HG03095 (cell line): ENCODE measurements around the gene WFIKKN2.
A peak's percentile ranks its signal among the peaks of the same experiment; 100 is the strongest.
"Not testable (repeated sequence)": the region's sequence is repeated elsewhere in the genome, so short reads cannot be mapped to it uniquely, and the experiment has no call there.

Source experiments
- ATAC-seq: cut with Tn5 transposase; IDR thresholded peaks from one replicate; pipeline ENCODE4 v1.9.1; 2021; ENCODE audit warnings: moderate library complexity; ENCODE audit not compliant: unreplicated experiment

The WFIKKN2 gene

DNA sequence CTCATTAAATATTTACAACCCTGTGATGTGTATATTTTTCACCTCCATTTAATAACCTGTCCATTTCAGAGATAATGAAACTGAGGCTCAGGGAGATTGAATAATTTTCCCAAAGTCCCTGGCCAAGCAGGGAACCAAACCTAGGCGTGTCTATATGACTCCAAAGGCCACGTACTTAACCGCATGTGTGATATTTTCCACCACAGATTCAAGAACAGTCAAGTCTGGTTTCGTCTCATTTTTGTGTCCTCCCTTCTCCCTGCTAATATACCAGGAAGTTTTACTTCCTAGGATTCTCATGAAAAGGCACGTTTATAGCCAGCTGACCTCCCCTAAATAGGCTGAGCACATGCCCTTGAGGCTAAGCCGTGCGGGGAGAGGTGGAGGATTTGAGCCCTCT, 15.3 kb downstream of the WFIKKN2 start:
- no peak for ATAC-seq

DNA sequence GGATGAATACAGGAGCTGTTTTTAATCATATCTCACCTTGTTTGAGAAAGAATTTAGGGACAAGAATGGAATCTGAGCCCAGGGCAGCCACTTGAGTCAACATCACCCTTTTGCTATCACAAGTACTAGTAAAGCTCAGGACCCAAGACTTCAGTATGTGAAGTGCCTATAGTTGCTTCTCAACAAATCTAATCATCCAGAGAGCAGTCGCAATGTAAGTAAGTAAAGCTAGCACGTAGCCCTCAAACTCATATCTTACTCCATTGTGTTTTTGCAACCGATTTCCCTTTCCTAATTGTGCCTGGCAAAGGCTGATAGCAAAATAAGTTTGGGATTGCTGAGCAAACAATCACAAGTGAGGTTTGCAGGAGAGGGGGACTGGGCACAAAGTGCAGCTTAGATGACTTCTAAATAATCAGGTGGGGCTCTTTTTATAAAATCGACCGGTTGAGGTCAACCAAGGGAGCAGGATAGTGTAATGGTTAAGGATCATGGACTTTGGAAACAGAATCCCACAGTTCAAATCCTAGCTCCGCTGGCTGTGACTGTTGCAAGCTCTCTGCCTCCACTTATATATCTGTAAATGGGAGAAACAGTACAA, 17.7 kb downstream of the WFIKKN2 start:
- no peak for ATAC-seq

DNA sequence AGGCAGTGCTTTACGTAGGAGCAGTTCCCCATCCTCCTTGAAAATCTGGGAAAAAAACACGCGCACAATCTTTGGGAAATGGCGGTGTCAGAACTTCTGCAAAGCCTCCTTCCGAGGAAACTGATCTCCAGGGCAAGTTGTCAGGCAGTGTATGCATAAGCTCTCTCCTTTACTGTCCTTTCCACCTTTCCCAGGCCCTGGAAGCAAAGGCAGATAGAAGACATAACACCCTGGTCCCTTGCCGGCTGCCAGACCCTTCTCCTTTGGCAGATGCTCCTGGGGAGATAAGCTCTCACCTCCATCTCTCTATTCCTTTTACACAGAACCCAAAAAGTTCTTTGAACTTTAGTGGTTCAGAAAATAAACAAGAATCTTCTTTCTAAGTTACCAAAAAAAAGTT, 18.4 kb downstream of the WFIKKN2 start:
- no peak for ATAC-seq

DNA sequence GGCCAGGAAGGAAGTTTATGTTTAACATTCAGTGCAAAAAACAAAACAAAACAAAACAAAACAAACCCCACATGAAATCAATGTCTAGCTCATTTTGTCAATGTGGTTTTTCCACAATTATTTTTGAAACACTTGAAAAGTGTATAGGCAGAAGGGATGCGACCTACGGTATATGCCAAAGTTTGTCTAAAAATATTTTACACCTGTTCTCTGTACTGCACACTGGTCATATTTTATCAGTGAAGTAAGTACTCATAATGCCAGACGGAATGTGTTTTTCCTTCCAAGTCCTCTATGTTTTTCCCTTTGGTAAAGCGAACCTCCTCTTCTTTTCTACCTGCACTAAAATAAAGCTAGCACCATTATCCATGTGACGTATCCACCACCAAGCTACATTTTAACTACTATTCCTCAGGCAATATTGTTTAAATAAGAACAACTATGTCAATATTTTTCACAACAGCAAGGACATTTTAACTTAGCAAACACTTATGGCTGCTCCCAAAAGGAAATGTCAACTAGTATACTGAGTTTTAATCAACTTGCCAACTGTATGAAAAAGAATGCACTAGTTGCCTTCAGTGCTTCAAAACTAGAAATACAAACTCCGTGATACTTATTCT, 20.4 kb downstream of the WFIKKN2 start:
- no peak for ATAC-seq

DNA sequence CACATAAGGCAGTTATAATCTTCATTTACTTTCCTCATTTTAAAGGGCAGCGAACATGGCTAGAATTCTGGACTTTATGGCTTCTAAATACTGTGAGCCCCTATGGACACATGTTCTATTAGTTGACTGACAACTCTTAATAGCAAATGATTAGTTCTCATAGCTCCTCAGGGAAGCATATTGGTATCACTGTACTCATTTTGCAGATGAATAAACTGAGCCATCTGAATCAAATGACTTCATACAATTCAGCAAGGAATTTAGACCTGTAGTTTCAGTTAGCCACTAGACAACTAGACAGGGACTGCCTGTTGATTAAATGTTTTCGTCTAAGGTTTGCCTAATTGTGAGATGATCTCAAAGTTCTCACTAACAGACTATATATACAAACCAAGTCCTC, 21.0 kb downstream of the WFIKKN2 start:
- no peak for ATAC-seq

DNA sequence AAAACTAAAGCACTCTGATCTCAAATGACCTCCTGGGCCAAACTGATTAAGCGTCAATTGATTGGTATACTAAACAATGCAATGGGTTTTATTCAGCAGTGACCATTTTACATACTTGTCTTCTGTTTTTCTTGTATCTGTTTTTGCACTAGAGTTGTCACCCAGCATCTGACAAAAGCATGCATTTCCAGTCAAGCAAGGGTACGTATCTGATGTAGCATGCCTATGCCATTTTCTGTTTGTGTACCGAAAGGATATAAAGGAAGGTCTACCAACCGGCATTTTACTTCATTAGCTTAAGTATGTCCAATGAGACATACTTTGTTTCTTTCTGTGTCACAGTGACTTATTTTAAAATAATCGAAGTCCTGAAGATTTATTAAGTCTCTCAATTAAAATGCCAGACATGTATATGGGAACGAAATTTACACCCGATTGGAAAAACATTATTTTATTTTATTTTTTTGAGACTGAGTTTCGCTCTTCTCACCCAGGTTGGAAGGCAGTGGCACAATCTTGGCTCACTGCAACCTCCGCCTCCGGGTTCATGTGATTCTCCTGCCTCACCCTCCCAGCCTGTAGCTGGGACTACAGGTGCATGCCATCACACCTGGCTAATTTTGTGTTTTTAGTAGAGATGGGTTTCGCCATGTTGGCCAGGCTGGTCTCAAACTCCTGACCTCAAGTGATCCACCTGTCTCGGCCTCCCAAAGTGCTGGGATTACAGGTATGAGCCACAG, 23.3 kb downstream of the WFIKKN2 start:
- no peak for ATAC-seq

DNA sequence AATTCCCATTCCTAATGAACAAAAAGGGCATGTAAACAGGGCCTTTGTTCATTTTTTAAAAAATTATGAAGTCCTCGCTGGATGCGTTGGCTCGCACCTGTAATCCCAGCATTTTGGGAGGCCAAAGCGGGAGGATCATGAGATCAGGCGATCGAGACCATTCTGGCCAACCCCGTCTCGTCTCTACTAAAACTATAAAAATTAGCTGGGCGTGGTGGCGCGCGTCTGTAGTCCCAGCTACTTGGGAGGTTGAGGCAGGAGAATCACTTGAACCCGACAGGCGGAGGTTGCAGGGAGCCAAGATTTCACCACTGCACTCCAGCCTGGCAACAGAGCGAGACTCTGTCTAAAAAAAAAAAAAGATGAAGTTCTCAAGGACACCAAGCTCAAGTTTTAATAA, 24.3 kb downstream of the WFIKKN2 start:
- not testable (repeated sequence) for ATAC-seq

DNA sequence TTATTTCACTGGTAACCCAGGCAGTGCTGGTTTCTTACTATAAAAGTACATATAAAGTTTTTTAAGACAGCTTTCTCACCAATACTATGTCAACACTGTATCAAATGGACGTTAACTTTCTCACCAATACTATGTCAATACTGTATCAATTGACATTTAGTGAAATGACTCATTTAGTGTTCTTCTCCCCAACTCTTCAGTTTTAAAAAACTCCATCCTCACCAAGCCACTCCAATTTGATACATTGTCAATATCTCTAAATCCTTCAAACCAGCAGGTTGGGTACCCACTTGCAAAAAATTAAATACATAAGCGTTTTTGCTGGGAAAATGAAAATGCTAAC, 25.9 kb downstream of the WFIKKN2 start:
- no peak for ATAC-seq

DNA sequence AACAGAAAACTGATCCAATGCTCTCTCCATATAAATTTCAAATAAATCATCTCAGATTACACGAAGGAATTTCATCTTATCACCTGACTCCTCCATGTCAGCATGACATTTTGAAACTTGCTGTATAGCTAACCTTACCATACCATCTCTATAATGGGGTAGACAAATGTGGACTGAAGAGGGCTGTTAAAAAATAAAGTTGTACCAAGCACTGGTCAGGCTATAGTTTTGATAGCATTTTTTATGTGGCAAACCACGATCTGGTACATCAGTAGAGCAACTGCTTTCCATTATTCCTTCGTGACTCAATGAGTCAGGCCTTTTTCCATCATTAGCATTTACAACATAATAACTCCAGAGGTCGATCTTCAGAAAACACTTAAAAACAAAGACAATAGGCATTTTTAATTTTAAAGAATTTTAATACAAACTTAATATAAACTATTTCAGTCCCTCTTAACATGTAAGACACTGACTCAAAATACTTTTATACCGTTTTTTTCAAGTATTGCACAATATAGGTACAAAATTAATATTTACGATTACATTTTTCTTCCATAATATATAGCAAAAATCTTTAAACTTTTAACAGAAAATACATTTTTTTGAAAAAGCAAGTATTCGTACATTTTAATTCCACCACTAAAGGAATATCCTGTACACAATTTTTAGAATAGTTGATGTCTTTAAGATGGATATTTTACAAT, 26.6 kb downstream of the WFIKKN2 start:
- ATAC-seq = no peak

DNA sequence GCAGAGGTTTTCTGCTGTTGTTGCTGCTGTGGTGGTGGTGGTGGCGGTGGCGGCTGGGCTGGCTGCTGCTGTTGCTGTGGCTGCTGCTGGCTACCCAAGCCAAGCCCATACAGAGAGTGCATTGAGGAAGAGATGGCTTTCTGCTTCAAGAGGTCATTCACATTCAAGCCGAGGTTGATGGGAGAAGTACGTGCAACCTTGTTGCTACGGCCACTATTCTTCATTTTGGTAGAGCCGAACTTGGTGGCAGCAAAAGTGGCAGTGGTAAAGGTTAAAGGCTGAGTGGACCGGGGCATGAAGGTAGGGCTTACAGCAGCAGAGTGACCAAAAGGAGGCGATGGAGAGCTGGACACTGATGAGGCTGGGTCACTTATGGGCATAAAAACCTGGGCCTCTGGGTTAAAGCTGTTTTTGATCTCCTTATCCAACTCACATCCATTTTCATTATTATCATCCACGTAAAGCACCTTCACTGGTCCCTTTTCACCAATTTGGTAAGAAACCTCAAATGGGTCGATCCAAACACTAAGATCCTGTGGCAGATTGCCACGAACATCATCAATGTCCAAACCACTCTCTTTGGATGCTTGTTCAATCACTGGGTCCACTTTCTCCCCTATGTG, 27.9 kb downstream of the WFIKKN2 start:
- no peak for ATAC-seq

DNA sequence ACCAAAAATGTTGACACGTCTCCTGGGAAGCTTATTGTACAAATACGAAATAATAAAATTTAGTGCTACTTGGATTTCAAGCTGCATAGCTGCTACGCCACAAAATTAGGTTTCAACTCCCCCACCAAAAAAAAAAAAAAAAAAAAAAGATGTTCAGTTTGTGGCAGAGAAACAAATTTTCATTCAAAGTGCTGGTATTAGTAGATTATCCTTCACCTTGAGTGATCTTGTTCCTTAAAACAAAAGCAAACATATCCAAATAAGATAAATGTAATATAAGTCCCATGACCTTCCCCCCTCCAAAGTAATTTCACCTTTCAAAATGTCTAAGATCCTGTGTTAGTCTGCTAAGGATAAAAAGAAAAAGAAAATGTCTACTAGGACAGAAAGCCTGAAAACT, 28.5 kb downstream of the WFIKKN2 start:
- no peak for ATAC-seq

DNA sequence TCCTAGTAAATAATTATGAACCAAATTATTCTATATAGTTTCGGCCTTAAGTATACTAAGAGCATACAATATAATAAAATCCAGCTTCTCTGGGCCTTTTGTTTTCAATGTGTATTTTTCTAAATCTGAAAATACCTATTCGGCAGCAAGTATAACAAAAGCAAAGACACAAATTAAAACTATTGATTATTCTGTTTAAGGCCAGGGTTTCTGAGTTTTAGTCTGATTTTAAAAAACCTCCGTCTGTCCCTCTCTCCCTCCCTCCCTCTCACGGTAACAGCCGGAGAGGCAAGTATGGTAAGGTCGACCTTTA, 29.3 kb downstream of the WFIKKN2 start:
- ATAC-seq = no peak

DNA sequence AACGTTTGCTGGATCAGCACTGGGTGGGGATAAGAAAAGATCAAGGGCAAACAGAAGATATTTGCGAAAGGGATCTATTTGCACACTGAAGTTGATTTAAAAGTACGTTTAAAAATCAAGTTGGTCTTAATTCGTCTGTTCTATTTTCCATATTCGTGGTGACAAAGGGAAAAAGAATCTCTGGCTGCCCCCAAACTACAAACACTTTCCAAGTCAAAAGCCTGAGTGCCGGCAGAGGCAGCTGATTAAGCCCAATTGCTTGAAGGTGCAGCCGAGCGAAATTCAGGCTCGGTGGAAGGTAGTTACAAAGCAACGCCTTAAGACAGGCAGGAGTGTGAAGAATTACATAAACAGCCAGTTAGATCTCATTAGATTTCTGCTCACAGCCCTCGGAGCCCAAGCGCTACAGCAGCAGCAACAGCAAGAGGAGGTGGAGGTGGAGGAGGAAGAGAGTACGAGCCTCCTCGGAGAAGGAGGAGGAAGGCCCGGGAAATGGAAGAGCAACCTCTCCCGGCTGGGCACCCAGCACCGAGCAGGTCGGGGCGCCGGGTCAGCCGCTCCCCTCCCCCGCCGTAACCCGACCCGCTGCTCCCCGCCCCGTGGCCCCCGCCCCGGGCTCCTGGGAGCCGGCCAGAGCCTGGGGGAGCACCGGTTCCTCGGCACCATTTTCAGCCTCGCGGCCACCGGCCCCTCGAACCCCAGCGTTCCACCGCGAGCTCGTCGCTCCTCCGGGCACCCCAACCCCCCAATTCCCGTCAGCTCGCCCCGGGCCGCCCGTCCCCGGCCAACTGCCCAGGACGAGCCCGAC, 29.9 kb downstream of the WFIKKN2 start:
- ATAC-seq = peak; percentile 15

DNA sequence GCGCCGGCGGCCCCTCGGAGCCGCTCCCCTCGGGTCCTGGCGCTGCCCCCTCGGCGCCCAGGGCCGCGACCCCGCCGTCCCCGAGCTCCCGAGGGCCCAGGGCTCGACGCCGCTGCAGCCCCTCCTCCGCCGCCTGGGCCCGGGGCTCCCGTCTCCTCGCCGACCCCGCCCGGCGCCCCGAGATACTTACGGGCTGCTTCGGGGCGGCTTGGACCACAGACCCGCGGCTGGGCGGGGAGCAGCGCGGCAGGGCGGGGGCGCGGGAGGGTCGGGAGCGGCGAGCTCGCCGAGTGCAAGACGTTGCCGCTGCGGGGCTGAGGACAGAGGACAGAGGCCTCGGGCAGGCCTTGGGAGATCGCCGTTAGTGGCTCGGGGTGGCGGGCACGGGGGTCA, 30.5 kb downstream of the WFIKKN2 start:
- ATAC-seq = peak; percentile 4

DNA sequence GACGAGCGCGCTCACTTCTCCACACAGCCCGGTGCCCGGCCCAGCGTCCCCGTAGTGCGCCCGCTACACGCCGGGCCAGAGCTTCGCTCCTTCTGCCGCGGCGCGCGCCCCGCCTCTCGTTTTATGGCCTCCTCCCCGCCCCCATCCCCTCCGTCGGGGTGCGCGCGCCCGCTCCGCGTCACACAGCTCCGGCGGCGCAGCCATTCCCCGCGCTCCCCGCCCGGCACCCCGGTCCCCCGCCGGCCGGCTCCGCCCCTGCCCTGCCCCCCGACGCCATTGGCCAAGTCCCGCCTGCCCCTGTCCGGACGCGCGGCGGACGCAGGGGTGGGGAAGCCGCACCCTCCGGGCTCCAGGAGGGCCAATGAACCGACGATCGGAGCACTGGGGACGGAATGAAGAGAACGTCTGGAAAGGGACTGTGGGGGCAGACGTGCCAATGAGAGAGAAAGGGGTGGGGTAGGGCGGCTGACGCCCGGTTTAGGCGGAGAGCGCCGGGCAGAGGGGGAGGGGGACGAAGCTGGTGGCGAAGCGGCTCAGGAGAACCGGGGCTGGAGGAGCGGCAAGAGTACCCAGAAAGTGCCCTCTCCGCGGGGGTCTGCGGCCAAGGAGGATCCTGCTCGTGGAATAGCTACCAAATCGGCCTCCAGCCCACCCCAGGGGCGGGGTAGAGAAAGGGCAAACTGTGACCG, 31.0 kb downstream of the WFIKKN2 start, which contains the start of gene TOB1:
TOB1 (minus strand) TSS at position 94 of the 689 bp plus-strand sequence. CDS start 2,337 bp downstream, outside the sequence.
- ATAC-seq = peak; percentile 63

DNA sequence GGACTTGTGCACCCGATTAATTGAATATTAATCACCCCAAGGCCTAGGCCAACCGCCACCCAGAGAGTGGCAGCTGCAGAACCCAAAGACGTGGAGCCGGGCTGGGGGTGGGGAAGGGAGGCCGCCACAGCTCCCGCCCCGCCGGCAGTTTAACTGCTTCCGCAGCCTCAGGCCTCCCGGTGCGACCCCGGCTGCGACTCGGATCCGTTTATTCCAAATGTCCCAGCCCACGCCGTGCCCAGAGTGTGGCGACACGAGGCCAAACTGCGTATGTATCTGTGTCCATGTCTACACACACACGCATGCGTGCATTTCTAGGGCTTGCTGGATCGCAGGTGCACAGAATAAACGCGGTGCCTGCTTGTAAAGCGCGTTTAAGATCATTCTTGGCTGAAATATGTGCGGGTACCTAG, 31.6 kb downstream of the WFIKKN2 start:
- peak; percentile 4 for ATAC-seq

DNA sequence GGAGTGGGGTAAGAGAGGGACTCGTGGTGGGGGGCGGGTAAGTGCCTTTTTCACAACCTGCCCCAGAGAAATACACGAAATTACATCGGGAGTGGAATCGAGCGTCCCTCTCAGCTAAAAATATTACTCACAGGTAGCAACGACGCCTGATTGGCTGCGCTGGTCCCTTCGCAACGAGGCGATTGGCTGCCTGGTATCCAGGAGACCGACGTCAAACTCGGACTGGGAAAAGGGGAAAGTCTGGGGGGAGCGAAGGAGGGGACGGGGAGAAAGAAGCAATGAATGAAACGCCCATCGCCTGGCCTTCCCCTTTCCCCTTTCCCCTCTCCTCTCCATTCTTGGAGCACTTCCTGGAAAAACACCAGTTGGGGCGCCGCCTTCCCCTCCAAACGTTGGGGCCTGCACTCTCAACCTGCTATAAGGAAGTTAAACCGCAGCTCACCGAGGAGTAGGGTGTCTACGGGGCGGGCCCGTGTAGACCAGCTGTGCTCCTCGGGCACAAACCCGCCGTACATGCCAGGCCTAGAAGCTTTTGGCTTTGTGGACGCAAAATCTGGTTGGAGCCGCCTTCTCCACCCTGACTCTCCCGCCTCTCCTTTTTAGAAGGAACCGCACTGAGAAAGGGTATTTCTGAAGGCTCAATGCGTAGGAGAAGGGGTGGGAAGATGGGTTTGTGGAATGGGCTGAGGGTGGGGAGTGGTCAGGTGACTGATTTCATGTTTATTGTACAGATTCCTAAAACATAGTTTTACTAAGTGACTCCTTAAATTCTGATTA, 32.2 kb downstream of the WFIKKN2 start:
- ATAC-seq = peak; percentile 30

DNA sequence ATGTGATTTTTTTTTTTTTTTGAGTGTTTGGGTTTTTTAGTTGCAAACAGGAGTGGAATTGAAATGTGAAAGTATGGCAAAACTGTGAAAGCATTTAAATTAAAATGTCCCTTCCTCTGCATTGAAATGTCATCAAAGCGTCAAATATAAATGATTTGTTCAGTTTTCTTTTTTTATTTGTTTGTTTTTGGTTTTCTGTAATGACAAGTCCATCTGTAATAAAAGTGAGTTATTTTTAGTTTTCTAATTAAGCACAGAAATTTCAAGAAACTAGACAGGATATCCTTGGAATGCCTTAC, 32.7 kb downstream of the WFIKKN2 start:
- ATAC-seq = no peak

DNA sequence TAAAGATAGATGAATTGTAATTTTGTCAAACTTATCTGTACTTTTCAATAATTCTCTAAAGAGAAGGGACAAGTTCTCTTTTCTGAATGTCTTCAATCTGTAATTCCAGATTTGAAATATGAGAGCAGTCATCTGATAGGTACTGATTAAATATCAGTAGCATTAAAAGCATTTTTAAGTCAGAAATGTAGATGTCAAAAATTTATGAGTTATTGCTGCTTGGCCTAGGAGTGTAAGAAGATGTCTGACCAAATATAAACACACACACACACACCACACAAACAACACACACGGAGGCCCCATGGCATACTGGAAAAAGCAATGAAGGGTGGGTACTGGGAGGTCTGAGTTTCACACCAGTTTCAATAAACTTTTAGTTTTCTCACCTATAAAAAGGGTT, 33.2 kb downstream of the WFIKKN2 start:
- ATAC-seq = no peak

DNA sequence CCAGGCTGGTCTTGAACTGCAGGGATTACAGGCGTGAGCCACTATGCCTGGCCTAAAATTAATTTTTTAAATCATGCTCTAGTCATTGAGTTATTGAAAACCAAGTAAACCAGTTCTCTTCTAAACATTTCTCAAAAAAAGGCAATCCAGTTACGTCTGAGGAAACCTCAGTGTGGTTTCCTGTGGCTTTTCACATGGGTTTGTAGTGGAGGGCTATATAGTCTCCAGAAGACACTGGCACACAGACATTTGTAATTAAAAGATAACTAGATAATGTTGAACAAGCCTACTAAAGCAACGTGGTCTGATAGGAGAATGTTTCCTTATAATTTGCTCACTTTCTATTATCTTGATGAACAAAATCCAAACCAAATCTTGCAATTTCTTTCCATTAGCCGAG, 36.0 kb downstream of the WFIKKN2 start:
- ATAC-seq = no peak
